Limb (tissue), 2 donors: ENCODE data around the gene ADARB1.

Source experiments
- DNase-seq, 2 donors: peaks; one replicate each; pipeline ENCODE4 v3.0.0-alpha.2; 2016; ENCODE audit errors: extremely low spot score in 2 of 2

ADARB1 gene

DNA sequence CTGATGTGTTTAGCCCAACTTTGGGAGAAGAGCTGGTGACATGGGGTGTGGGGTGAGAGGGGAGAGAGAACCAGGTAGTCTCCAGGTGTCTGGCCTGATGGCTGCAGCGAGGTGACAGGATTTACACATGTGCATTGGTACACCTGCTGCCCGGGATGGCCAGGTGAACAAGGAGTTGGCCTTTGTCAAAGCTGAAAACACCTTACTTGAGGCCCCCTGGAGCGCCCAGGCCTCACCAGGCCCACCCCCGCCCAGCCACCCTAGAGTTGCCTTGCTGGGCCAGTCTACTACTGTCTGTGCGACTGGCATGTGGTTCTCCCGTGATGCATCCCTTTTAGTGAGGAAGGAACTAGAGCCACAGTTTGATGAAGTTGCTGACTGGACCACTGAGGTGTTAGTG lies 90.5 kb downstream of the ADARB1 start:
- DNase-seq: peak in 1 of 2 donors; percentile 14

DNA sequence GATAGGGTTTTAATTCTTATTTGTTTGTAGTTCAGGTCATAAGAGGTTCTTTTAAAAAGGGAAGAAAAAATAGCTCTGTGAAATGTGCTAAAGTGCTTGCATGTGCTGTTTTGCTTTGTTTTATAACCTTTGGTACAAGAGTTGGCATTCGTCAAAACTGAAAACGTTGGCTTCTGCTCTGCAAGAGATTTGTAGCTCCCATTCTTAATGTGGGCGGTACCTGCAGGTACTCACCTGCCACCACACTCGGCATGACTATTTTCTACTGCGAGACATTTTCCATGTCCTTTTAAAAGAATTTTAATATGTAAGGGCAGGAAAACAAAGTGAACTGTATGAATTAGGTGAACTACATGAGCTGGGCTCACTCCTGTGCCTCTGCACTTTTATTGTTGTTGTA lies 92.6 kb downstream of the ADARB1 start:
- no peak for DNase-seq

DNA sequence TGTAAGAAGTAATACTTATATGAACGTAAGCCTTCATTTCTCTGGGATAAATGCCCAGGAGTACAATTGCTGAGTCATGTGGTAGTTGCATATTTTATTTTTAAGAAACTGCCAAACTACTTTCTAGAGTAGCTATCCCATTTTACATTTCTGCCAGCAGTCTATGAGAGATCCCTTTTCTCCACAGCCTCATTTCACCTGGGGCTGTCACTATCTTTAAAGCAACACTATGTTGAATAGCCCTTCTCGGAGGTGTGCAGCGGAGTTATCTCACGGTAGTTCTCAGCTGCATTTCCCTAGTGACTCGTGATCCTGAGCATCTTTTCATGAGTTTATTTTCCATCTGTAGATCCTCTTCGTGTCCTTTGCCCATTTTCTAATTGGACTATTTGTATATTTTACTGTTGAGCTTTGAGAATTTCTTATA lies 93.4 kb downstream of the ADARB1 start:
- DNase-seq: no peak

DNA sequence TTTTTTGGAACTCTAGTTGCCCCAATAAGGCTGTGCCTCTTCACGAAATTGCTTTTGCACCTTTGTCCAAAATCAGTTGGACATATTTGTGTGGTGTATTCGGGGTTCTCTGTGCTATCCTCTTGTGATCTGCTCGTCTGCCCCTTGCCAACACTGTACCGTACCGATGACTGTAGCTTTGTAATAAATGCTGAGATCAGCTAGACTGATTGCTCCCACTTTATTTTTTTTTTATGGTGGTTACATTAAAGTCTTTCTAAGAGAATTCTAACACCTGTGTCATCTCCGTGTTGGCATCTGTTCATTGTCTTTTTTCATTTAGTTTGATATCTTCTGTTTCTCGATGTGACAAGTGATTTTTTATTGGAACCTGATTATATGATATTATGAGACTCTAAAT lies 94.1 kb downstream of the ADARB1 start:
- DNase-seq: no peak

DNA sequence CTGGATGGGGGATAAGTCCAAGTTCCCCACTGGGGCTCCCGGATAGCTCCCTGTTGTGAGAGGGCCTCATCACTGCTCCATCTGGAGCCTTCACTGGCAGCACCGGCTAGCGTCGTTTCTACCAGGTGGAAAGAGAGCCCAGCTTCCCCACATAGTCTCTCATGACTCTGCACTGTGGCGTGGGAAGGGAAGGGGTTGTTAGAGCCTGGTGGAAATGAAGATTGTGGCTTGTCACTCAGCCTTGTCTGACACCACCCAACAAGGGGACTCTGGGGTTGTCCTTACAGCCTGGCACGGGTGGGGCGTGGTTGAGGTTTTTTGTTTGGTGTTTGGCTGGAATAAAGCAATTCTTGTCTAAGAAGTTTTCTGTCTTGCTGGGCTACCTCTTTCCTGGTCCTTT lies 94.6 kb downstream of the ADARB1 start:
- peak in 1 of 2 donors; percentile 22 for DNase-seq

DNA sequence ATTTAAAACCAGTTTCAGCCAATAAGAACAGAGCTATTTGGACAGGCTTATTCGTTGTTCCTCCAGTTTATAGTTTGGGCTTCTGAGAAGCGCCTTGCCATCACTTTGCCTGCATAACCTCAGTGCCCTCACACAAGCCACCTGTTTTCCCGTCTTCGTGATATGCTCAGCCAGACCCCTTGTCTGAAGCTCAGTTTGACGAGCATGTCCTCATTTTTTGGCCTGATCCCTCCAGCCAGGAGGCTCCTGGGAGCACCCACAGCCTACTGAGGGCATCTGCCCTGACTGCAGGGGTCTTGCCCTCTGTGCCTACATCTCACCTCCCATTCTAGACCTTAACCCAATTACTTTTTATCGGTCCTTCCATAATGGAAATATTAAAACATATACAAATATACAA lies 95.3 kb downstream of the ADARB1 start:
- DNase-seq: no peak

DNA sequence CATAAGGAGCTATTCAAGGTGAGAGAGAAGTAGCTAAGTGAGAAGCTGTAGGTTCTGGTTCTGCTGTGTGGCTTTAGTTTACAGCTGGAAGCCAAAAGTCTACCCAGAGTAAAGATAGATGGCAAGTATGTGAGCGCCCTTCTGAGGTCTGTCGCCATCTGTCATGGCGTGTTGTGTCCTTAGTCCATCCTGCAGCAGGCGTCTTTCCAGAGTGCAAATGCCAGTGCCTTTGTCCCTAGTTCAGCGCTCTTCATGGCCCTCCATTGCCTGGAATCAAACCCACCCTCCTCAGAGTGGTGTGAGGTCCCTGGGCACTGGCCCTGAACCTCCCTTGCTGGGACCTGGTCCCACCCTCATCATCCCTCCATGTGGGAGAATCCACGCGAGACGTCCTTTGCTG lies 96.6 kb downstream of the ADARB1 start:
- DNase-seq: no peak

DNA sequence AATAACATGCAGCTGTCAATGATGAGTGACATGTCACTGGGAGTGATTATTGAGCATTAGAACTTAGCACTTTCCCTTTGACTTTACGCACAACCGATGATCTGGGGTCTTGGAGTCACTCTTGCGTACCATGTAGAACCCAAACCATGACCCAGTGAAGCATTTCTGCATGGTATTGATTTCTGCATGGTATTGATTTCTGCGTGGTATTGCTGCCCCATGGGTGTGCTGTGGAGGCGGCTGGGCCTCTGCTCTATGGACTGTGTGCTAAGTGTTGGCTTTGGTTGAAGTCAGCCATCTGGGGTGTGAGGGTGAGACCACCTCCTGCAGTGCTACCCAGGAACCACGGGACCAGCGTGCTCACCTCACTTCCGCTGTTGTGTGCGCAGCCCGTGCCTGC lies 98.0 kb downstream of the ADARB1 start:
- no peak for DNase-seq

DNA sequence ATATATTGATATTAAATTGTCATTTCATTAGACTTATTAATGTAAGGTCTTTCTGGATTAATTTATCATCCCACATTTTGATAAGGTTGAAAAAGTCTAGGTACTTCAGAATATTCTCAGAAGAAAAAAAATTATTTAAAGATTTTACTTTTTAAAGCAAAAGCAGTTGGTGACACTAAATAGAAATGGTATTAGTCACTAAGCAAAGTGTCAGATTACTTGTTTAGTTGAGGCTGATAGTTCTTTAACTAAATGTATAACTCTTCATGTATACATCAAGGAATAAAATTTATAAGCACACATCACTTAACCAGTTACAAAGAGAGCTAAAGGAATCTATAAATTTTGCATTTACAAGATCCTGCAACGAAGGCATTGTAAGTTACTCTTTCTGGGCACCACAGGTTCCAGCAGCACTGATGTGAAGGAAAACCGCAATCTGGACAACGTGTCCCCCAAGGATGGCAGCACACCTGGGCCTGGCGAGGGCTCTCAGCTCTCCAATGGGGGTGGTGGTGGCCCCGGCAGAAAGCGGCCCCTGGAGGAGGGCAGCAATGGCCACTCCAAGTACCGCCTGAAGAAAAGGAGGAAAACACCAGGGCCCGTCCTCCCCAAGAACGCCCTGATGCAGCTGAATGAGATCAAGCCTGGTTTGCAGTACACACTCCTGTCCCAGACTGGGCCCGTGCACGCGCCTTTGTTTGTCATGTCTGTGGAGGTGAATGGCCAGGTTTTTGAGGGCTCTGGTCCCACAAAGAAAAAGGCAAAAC lies 101.1 kb downstream of the ADARB1 start:
- no peak for DNase-seq

DNA sequence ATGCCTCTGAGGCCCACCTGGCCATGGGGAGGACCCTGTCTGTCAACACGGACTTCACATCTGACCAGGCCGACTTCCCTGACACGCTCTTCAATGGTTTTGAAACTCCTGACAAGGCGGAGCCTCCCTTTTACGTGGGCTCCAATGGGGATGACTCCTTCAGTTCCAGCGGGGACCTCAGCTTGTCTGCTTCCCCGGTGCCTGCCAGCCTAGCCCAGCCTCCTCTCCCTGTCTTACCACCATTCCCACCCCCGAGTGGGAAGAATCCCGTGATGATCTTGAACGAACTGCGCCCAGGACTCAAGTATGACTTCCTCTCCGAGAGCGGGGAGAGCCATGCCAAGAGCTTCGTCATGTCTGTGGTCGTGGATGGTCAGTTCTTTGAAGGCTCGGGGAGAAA lies 101.8 kb downstream of the ADARB1 start:
- no peak for DNase-seq

DNA sequence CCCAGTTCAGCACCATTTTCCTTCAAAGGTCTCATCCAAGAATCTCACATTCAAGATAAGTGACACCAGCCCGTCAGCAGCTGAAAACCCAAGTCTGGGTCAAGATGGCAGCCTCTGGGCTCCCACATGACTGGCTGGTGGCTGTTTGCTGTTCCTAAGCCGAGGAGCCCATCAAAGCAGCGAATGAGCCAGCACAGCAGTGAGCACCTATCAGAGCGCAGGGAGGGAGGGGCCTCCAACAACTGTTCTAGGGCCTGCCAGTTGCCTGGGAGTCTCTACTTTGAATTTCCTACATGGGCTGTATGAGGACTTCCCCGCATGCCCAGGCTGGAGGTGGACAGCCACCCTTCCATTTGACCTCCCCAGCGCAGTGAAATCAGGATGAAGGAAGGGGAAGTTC lies 102.7 kb downstream of the ADARB1 start:
- no peak for DNase-seq

DNA sequence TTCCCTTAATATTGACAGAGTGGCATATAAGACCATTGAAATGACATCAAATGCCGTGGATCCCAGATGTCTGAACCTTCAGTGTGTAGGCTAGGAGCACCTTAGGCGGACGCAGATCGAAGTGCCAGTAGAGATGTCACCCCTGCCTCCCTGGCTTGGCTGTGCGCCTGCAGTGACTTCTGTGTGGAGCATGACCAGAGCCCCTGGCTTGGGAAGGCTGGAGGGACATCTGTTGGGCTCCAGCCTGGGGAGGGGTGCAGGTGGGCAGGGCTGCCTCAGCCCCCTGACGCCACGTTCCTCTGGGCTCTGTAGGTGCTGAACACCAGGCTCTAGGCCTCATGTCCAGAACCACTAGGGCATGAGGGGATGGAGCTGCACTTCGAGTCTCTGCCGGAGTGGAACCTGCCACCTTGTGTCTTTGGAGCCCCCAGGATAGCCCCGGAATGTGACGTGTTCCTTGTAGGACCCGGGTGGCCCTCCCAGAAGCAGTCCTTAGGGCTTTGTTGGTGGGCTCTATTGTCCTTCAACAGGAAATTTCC lies 103.8 kb downstream of the ADARB1 start:
- no peak for DNase-seq

DNA sequence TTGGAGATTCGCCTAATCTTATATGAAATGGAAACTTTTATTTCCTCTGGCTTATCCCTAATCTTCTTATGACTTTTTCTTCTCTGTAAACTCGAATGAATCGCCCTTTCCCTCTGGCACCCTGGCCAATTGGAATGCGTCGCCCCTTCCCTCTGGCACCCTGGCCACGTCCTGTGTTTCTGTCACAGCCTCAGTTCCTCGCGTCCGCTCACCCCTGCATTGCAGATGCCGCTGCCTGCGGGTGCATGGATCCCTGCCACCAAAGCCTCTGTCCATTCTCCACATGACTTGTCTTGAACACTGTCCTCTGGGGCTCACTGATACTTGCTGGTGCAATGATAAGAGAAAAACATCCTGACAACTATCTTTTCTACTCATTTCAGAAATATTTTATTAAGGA lies 104.6 kb downstream of the ADARB1 start:
- no peak for DNase-seq

DNA sequence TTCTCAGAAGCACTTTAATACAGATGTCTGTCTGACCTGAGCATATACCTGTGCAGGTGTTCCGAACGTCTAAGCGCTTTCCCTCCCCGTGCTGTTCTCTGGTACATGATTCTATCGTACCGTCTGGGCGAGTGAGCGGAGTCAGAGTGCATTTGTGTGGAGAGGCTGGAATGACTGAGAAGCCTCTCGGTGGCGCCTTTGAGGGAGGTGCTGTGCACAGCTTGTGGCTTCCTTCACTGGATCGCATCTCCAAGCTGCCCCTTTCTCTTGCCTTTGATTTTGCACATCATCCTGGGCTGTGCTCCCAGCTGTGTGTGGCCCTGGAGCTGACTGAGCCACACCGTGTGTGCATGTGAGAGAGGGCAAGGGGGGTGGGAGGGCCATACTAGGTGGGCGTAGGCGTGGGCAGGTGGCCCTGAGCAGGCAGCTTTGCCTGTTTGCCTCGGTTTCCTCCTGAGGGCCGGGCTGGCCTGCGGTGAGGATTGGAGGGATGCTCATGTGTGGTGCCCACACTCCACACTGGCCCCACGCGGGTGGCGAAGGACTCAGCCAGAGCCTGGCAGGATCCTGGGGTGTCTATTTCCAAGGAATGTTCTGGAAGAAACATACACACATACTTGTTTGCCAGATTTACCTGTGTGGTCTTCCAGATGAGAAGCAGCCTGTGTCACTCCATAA lies 105.3 kb downstream of the ADARB1 start:
- DNase-seq: no peak

DNA sequence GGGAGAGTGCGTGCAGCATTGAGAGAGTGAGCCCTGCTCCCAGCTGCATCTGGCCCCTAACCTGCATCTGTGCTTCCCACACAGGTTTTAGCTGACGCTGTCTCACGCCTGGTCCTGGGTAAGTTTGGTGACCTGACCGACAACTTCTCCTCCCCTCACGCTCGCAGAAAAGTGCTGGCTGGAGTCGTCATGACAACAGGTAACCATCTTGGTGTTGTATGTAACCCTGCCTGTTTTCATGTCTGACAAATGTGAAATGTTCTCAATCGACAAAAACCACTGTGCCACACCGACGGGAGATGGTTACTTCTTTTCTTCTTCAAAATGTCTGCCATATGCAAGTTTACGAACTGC lies 105.8 kb downstream of the ADARB1 start:
- no peak for DNase-seq

DNA sequence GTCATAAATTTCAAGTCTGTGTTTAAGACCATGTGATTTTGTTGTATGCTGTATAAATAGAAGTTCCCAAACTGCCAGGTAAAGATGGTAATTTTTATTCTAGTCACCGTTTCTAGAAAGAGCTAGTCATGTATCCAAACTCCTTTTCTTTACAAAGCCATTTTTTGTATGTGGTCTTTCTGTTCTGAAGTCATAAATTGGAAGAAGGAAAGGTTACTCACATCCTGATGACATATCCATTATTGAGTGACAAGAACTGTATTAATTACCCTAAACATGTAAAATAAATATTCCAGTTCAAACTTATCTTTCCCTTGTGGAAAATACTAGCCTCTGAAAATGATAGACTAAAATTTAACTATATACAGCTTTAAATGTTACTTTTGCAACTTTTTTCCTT lies 108.6 kb downstream of the ADARB1 start:
- no peak for DNase-seq

DNA sequence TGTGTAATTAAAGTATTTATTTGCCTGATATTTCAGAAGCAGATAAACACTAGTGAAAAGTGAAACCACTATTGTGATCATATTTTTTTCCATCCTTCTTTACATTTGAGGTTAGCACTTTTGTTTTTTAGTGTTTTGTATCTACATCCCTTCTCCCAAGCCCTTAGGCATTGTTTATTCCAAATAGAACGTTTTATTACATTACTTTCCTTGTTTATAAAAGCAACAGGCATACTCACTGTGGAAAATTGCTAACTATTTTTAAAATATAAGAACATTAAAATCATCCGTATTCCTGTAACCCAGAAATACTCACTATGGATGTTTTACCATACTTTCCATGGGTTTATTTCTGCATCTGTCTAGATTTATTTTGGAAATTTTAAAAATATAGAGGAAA lies 109.5 kb downstream of the ADARB1 start:
- DNase-seq: no peak

DNA sequence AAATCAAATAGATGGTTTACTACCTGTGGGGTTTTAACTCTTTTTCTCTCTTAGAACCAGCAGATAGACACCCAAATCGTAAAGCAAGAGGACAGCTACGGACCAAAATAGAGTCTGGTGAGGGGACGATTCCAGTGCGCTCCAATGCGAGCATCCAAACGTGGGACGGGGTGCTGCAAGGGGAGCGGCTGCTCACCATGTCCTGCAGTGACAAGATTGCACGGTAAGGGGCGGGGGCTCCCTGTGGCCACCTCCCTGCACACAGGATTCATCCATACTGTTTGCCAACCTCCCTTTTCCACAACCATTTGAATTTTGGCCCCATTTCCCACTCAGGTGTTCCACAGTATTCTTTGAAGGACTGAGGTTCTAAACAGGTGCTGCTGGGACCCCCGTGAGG lies 110.5 kb downstream of the ADARB1 start:
- DNase-seq: no peak

DNA sequence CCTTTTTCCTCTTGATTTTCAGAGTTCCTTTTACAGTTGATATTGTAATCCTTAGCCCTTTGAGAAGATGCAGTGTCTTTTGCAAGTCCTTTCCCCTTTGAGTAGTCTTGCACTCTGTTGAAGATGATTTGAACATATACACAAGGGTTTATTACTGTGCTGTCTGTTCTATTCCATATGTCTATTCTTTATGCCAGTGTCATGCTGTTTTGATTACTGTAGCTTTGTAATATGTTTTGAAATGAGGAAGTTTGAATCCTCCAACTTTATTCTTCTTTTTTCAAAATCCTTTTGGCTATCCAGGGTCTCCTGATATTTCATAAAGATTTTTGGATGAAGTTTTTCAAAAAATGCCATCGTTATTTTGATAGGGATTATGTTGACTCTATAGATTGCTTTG lies 112.3 kb downstream of the ADARB1 start:
- no peak for DNase-seq

DNA sequence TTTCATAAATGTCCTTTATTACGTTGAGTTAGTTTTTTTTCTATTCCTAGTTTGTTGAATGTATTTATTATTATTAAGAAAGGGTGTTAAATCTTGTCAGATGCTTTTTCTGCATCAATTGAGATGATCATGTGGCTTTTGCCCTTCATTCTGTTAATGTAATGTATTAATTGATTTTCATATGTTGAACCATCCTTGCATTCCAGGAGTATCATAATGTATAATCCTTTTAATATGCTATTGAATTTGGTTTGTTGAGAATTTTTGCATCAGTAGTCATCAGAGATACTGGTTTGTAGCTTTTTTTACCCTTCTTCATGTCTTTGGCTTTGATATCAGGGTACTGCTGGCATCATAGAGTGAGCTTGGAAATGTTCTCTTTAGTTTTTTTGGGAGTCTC lies 113.3 kb downstream of the ADARB1 start:
- DNase-seq: no peak

DNA sequence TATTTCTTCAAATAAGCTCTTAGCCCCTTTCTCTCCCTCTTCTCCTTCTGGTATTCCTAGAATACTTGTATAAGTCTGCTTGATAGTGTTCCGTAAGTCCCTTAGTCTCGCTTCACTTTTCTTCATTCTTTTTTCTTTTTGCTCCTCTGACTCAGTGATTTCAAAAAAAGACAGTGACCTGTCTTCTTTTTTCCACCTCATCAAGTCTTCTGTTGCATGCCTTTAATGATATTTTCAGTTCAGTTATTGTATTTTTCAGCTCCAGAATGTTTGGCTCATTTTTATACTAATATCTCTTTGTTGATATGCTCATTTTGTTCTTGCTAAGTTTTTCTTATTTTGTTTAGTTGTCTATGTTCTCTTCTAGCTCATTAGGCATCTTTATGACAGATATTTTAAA lies 115.6 kb downstream of the ADARB1 start:
- DNase-seq: no peak

DNA sequence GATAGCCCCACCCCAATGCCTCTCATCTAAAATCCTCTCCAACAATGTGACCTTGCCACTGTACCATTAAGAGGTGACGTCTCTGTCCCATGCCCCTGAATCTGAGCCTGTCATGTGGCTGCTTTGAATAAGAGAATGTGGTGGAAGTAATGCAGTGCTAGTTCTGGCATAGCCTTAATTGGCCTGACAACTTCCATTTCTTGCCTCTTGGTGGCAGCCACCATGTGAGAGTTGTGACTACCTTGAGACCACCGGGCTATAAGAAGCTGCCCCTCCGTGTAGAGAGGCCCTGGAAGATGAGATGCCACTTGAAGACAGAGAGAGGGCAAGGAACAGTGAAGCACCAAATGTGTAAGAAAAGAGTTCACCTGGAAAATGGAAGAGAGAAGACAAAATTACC lies 118.0 kb downstream of the ADARB1 start:
- DNase-seq: no peak

DNA sequence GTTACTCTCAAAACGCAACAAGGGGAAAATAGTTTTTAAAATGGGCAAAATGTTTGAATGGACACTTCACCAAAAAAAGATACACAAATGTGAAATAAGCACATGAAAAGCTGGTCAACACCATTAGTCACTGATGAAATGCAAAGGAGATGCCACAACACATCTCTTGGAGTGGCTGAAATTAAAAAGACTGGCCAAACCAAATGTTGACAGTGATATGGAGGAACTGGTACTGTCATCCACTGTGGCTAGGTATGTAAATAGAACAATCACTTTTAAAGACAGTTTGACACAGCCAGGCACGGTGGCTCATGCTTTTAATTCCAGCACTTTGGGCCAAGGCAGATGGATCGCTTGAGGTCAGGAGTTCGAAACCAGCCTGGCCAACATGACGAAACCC lies 122.2 kb downstream of the ADARB1 start:
- no peak for DNase-seq
